ENCODE results near the gene ZDHHC14. TPM values are rescaled to one million over a fixed set of nuclear protein-coding genes. Genes with fewer than 3 reads are reported as not detected.

Gene ZDHHC14
- total RNA-seq, 1 experiment from 2014 or later = 5.9 TPM

GRCh38 chr6:157505912-157506491 is 125.0 kb downstream of the ZDHHC14 start:
- Histone ChIP-seq H3K9me3 (replicated peaks) (peaks cover 4% of the 10 kb centered on the region; the same call in 1 of the 2 replicates), H3K4me3 (no peak overlapping the region), H3K4me1 (no peaks in the 10 kb centered on the region), H3K27ac (no peak overlapping the region), H3K27me3 (no peaks in the 10 kb centered on the region), H3K36me3 (no peaks in the 10 kb centered on the region)
- DNase-seq = no peak

GRCh38 chr6:157510323-157511188 is 129.6 kb downstream of the ZDHHC14 start:
- Histone ChIP-seq H3K36me3 (no peaks in the 10 kb centered on the region), H3K9me3 (replicated peaks) (peaks cover under 1% of the 10 kb centered on the region; the same call in 1 of the 2 replicates), H3K4me1 (no peaks in the 10 kb centered on the region), H3K4me3 (no peak overlapping the region), H3K27ac (no peak overlapping the region), H3K27me3 (no peaks in the 10 kb centered on the region)
- no peak for DNase-seq

GRCh38 chr6:157511682-157512381 is 130.8 kb downstream of the ZDHHC14 start:
- Histone ChIP-seq H3K9me3 (replicated peaks) (no peaks in the 10 kb centered on the region), H3K4me1 (no peaks in the 10 kb centered on the region), H3K36me3 (no peaks in the 10 kb centered on the region), H3K27me3 (no peaks in the 10 kb centered on the region), H3K4me3 (no peak overlapping the region), H3K27ac (no peak overlapping the region)
- no peak for DNase-seq

- Histone ChIP-seq H3K27ac (no peak overlapping the region), H3K9me3 (replicated peaks) (no peaks in the 10 kb centered on the region), H3K4me3 (no peak overlapping the region), H3K36me3 (no peaks in the 10 kb centered on the region), H3K4me1 (no peaks in the 10 kb centered on the region), H3K27me3 (no peaks in the 10 kb centered on the region)
- DNase-seq = no peak
Measured at GRCh38 chr6:157512382-157512682, 131.3 kb downstream of the ZDHHC14 start.

GRCh38 chr6:157513004-157513603 is 132.1 kb downstream of the ZDHHC14 start:
- Histone ChIP-seq H3K4me1 (no peaks in the 10 kb centered on the region), H3K4me3 (no peak overlapping the region), H3K27me3 (no peaks in the 10 kb centered on the region), H3K9me3 (replicated peaks) (no peaks in the 10 kb centered on the region), H3K36me3 (no peaks in the 10 kb centered on the region), H3K27ac (no peak overlapping the region)
- no peak for DNase-seq

- no peak for DNase-seq
Measured at GRCh38 chr6:157513619-157514485, 132.9 kb downstream of the ZDHHC14 start.

GRCh38 chr6:157514659-157515496 is 133.9 kb downstream of the ZDHHC14 start:
- no peaks in the 10 kb centered on the region for H3K27me3 ChIP-seq
- no peaks in the 10 kb centered on the region for H3K36me3 ChIP-seq
- H3K4me1 ChIP-seq = no peaks in the 10 kb centered on the region
- H3K9me3 ChIP-seq (replicated peaks) = no peaks in the 10 kb centered on the region
- DNase-seq = no peak
- H3K27ac ChIP-seq = no peak overlapping the region
- no peak overlapping the region for H3K4me3 ChIP-seq

More at GRCh38 chr6:157513619-157514485, 132.9 kb downstream of the ZDHHC14 start:
- H3K36me3 ChIP-seq = no peaks in the 10 kb centered on the region
- H3K9me3 ChIP-seq (replicated peaks) = no peaks in the 10 kb centered on the region
- H3K4me3 ChIP-seq = no peak overlapping the region
- H3K4me1 ChIP-seq = no peaks in the 10 kb centered on the region
- H3K27me3 ChIP-seq = no peaks in the 10 kb centered on the region
- H3K27ac ChIP-seq = no peak overlapping the region

GRCh38 chr6:157516319-157517026 is 135.5 kb downstream of the ZDHHC14 start:
- no peak for DNase-seq
- Histone ChIP-seq H3K36me3 (no peaks in the 10 kb centered on the region), H3K27me3 (no peaks in the 10 kb centered on the region), H3K4me3 (no peak overlapping the region), H3K9me3 (replicated peaks) (no peaks in the 10 kb centered on the region), H3K4me1 (no peaks in the 10 kb centered on the region), H3K27ac (no peak overlapping the region)

- Histone ChIP-seq H3K27ac (no peak overlapping the region), H3K27me3 (no peaks in the 10 kb centered on the region), H3K9me3 (replicated peaks) (no peaks in the 10 kb centered on the region), H3K4me1 (no peaks in the 10 kb centered on the region), H3K4me3 (no peak overlapping the region), H3K36me3 (no peaks in the 10 kb centered on the region)
- DNase-seq = no peak
Measured at GRCh38 chr6:157517601-157518359, 136.8 kb downstream of the ZDHHC14 start.

GRCh38 chr6:157518397-157519250 is 137.6 kb downstream of the ZDHHC14 start:
- H3K36me3 ChIP-seq = no peaks in the 10 kb centered on the region
- peak; percentile 66 to 73 for DNase-seq
- no peak overlapping the region; the same call in 1 of the 2 replicates for H3K27ac ChIP-seq
- no peaks in the 10 kb centered on the region for H3K4me1 ChIP-seq
- H3K27me3 ChIP-seq = no peaks in the 10 kb centered on the region
- no peaks in the 10 kb centered on the region for H3K9me3 ChIP-seq (replicated peaks)
- peak overlapping the region; percentile 36 for H3K4me3 ChIP-seq

GRCh38 chr6:157519255-157520116 is 138.5 kb downstream of the ZDHHC14 start:
- Histone ChIP-seq H3K4me3 (no peak overlapping the region), H3K4me1 (no peaks in the 10 kb centered on the region), H3K27me3 (no peaks in the 10 kb centered on the region), H3K9me3 (replicated peaks) (no peaks in the 10 kb centered on the region), H3K36me3 (no peaks in the 10 kb centered on the region), H3K27ac (no peak overlapping the region)
- no peak for DNase-seq

Data from SJCRH30 (cell line).